ENCODE results near the gene CISH.

GRCh38 chr3:50559702-50560101 lies 51.9 kb downstream of the CISH start:
- TF ChIP-seq CTCF (IDR thresholded peaks at IDR 0.05; ENCODE audit: insufficient read depth, low read length, poor library complexity, severe bottlenecking) (no peak), EZH2phosphoT487 (conservative IDR thresholded peaks at IDR 0.05; ENCODE audit: low read length) (no peak)
